Amygdala (tissue), 56 donors: Measurements from ENCODE around the gene FOXP1.

ENCODE experiments used
- DNase-seq, 56 donors: peaks; one replicate each; lab custom pipeline; 2025; lab: John Stamatoyannopoulos, UW

The FOXP1 gene

DNA sequence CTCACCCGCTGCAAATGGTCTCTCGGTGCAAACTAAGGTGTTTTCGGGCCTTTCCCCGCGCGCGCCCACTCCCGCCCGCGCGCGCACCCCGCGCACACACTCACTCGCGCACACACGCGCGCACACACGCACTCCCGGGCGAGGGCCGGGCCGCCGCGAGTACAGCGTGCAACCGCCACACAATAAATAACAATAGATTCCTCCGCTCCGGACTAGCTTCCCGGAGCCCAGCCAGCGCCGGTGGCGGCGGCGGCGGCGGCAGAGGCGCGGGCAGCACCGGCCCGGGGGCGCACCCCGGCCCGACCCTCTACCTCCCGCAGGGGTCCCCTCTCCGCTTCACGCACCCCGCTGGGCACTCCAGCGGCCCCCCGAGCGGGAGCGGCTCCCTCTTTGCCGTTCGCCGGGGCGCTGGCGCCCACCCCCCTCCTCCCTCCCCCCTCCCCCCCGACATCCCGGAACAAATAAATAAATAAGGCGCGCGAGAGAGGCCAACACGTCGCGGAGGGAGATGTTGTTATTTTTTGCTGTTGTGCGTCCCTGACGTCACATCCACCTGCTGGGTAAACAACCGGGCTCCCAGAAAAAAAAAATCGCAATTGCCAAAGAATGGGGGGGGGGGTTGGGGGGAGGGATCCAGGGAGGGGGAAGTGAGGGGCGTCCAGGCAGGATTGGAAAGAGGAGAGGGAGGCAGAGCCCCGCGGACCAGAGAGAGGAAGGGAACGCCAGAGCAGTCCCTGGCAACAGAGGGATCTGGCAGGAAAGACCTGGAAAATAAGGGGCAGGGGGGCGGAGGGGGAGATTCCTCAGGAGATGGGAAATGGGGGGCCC, at the start of gene FOXP1:
FOXP1 (minus strand) TSS at position 163 of the 828 bp plus-strand sequence. CDS start 385,347 bp downstream, outside the sequence.
- peak in 54 of 56 donors; percentile 14 to 89 (median 64) for DNase-seq

DNA sequence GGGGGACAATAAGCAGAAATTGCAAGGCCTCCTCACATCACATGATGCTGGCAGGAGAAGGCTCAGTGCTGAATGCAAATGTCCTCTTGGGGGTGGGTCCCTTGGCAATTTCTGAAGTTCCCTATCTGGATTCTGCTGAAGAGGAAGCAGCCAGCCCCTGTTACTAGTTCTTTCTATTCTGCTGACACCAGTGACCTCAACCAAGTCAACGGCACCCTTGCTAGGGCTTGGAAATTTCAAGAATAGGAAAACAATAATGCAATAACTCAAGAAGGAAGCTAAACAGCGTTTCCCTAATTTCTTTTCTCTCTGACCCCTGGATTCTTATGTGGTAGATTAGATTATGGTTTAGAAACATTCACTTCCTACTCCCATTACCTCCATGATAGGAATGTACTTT, 46.2 kb upstream of the FOXP1 start:
- DNase-seq: no peak

DNA sequence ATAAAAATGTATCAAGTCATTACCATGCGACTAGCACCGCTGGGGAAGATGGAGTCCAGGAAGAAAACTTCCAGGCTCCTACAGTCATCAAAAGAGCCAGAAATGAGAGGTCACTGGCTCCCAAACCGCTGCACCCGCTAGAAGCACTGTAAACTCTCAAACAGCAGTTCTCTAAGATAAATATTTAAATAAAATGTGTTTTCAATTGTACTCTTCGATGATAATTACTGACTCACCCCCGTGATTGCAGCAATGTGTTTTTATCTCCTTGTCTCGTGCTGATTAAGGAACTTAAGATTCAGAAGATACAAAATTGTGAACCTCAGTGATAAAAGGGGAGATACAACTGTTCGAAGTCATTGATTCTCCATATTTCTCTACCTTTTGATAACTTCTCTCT, 45.8 kb upstream of the FOXP1 start:
- no peak for DNase-seq

DNA sequence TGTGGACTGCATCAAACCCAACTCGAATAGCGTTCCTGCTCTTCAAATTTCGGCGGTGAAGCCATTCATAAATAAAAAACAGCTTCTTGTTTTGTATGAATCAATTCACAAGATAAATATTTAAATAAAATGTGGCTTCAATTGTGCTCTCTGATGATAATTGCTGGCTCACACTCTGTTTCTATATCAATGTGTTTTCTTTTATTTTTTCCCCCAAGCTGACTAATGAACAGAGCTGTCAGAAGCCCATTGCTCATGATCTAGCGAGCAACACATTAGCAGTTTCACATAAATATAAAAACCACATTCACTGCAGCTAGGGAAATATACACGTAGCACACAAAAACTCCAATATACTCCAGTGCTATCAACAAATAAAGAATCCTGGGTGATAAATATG, 45.0 kb upstream of the FOXP1 start:
- no peak for DNase-seq

DNA sequence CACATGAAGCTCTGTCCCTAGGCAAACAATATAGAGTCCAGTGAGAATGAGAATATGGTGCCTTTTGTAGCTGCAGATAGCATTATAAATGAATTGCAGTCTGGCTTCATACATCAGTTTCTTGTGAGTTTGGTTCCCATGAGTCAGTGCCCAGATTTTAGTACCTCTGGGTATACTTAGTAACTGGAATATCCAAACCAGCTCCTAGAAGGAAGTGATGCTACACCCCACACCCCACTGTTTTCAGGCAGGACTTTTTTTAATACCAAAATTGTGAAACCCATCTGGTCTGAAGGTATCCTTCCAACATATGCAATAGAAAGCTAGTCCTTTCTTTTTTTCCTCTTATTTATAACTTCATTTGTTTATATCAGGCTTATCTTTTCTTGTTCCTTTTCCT, 42.1 kb upstream of the FOXP1 start:
- DNase-seq: no peak

DNA sequence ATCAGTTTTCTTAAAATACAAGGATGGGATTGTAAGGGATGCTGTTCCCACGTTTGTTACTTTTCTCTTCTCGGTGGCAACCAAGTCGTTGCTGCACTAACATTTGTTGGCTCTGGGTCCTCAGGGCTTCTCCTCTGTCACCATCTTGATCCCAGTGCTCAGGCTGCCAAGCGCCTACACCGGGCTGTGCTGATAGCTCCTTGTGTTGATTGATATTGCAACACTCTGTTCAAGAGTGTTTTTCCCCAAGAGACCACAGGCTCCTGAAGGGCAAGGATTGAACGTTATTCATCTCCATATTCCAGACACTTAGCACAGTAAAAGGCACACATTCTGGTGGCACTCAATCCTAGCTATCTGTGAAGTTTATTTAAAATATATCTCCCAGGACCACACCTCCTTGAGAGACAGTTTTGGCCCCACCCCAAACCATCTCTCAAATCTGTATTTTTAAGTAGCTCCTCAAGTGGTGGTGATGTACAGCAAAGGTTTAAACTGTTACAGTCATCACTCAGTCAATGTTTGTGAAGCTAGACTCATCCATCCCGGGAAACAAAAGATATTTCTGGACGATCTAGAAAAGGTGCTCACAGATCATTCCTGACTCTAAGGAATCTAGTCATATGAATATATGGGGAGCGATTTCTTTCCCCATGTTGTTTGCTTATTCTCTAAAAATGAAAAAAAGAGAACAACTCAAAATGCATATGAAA, 38.5 kb upstream of the FOXP1 start:
- DNase-seq: peak in 2 of 56 donors; percentile 17 to 45

DNA sequence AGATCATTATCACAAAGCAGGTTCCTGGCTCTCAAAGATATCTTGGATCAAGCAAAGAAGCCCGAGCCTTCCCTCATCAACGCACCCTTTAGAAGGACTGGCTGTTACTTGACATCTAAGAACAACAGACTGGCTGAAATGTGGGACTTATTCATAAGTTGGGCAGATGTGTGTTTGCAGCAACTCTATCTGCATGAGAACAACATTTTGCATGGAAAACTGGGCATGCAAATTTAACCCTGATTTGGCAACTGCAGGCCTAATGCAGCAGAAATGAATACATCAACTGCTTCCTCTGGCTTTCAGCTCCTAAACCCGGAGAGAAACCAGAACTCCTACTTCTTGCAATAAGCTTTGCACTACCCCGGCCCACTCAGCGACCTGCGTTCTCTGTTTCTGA, 35.0 kb upstream of the FOXP1 start:
- DNase-seq: no peak

DNA sequence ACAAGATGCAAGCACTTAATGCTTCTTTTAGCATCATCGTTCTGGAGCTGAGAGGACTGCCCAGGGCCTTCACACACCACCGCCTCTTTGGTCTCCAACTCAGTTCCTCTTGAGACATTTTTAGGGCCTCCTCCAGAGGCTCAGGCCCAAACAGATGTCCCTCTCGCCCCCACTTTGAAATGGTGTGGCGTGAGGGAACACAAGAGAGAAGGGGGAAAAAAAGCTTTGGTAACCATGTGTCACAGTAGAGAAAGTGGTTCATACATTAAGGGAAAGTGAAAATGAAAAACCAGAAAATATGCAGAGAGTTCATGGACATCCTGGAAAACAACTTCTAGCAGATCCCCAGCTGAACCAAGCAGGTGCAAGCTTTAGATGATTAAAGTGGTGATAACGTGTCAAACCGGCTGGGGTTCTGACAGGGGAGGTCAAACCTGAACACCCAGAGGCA, 33.1 kb upstream of the FOXP1 start:
- DNase-seq: peak in 7 of 56 donors; percentile 2 to 48 (median 11)

DNA sequence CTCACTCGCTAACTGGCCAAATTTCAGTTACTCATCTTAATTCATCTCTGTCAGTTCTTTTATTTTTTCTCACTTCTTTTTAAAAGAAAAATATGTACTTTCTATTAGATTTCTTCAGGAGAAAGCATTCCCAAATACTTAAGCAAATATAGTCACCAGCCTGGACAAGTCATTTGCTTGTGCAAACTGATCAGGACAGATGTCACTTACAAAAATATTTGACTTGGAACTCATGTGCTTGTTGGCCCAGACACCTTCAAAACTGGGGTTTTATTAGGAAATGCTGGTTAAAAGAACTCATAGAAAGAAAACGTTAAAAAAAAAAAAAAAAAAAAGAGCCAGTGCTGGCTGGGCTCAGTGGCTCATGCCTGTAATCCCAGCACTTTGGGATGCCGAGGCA, 31.3 kb upstream of the FOXP1 start:
- no peak for DNase-seq

DNA sequence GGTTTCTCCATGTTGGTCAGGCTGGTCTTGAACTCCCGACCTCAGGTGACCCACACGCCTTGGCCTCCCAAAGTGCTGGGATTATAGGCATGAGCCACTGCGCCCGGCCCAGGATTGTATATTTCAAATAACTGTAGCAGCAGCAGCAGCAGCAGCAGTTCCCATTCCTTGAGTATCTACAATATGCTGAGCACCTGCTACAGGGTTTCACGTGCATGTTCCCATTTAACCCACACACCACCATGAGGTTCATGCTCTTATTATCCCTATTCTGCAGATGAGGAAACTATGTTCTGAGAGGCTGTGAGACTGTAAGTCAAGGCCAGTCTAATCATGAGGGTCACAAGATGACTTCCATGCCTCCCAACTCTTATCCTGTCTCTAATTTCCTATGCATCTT, 30.9 kb upstream of the FOXP1 start:
- DNase-seq: no peak

DNA sequence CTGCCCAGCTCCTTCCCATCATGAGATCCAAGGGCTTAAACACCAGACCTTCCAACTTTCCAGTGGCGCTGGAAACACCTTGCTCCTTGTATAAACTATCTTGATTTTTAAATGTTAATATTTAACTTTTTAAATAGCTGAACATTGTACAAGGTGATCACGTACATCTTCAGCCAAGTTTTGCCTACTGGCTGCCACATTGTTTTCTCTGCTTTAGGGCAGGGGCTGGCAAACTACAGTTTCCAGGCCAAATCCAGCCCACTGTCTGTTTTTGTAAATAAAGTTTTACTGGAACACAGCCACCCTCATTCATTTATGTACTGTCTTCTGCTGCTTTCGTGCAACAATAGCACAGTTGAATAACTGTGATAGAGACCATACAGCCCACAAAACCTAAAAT, 27.6 kb upstream of the FOXP1 start:
- DNase-seq: no peak

DNA sequence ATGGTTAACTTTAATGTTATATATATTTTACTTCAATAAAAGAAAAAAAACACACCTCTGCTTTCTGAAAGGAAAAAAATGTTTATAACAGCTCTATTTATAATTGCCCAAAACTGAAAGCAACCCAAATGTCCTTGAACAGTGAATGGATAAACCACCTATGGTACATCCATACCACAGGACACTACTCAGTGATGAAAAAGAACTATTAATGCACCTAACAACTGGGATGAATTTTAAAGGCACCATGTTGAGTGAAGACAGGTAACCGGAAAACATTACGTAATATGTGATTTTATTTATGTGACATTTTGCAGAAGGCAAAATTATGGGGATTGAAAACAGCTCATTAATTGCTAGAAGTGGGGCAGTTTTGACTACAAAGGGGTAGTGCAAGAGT, 23.8 kb upstream of the FOXP1 start:
- DNase-seq: no peak

DNA sequence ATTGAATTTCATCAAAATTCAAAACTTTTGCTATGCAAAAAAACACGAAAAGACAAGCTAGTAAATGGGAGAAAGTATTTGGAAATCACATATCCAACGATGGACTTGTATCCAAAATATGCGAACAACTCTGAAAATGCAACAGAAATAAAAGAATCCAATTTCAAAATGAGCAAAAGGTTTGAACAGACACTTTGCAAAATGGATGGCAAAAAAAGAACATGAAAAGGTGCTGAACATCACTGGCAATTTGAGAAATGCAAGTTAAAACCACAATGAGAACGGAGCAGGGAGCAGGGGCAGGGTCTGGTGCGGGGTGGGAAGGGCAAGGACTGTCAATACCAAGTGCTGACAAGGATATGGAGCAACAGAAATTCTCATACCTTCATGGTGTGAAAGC, 23.1 kb upstream of the FOXP1 start:
- DNase-seq: no peak

DNA sequence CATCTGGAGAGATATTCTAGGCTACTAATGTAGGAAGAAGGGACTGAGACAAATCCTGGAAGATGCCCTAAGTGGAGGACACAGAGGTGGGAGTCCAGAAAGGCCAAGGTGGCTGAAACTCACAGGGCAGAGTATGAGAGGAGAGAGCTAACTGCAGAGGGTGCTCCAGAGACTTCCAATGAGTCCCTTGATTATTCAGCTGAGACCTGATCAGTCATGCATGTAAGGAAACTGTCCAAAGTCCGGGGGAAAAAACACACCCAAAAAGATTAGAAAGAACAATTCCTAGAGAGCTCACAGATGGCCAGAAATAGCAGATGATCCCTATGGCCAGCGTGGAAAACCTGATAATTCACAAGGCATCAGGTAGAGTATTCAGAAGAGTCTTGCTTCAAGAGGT, 18.7 kb upstream of the FOXP1 start:
- no peak for DNase-seq

DNA sequence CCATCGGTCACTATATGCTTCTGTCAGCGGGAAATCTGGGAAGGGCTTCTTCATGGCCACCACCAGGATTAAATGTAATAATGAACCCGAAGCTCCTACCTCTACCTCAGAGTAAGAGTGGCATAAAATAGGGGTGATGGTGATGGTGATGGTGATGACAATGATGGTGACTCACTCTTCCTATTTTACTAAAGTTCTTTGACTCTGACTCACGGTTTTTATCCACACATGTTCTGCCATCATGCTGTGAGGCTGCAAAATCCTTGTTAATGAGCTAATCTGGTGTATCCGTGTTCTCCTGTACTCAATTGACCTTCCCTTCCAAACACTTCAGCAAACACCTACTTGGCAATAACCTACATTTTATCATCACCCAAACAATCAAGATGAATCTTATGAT, 18.3 kb upstream of the FOXP1 start:
- DNase-seq: no peak

DNA sequence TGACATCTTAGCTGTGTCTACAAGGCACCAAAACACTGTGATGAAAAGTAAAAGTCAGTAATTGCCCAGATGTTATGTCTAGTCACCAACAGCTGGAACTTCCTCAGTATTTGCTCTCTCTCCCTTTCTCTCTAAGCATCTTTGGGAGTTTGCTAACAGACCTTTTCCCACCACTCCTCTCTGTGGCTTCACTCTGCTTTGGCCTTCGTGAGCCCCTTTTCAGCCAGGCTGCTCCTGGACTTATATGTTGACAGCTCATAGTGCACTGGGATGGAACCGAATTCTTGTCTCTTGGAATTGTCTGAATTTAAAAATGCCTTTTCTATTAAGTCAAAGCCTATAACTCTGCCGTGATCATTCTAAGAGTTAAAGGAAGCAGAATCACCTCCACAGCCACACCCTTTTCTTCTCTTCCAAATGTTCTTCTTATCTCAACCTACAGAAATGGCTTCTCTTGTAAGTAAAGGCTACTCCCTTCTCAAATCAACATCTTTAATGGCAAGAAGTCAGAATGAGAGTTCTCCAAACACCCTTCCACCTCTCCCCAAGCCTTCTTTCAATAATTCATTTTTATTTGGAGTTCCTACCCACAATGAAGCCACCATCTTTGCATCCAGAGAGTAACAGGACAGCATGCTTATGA, 17.2 kb upstream of the FOXP1 start:
- DNase-seq: no peak

DNA sequence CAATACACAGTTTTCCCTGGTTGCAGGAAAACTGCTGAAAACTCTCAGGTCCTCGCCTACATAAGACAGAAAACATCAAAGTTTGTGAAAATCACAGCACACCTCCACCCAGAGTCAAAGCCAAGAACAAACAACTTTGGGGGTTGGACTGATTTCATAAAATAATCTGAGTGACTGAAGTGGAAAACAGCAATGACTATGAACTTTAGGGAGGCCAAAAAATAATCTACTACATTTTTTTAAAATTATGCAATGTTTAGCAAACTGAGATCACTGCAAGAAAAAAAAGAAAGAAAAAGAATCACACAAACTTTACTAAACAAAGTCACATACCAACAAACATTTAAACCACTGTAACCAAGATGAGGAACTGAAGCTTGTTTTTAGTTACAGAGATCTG, 15.9 kb upstream of the FOXP1 start:
- DNase-seq: no peak

DNA sequence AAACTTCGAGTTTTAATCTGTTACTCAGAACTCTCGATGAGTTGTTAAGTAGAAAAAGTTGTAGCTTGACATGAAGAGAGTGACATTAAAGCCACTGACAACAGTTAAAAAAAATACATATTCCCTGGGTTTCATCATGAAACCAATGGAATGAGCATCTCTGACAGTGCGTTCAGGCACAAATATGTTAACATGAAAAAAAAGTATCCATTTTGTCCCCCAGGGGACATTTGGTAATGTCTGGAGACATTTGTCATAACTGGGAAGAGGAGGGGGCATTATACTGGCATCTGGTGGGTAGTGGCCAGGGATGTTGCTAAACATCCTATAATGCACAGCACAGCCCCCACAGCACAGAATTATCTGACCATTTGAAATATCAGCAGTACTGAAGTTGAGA, 14.8 kb upstream of the FOXP1 start:
- DNase-seq: no peak

DNA sequence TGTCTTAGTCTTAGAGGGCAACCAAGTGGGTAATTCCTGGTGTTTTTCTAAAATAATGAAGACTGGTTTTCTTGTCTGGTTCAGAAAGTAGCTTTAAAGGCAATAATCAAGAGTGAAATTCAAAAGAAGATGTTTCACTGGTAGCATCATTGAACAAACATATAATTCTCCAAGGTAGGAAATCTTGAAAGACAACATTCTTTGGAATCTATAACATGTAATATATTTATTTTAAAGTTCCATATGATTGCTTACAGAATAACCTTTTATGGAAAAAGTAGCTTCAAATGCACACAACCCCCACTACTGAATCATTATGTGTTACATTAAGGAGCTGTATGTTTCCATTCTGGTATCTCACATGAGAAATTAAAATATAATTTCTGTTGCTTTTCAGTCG, 13.8 kb upstream of the FOXP1 start:
- no peak for DNase-seq

DNA sequence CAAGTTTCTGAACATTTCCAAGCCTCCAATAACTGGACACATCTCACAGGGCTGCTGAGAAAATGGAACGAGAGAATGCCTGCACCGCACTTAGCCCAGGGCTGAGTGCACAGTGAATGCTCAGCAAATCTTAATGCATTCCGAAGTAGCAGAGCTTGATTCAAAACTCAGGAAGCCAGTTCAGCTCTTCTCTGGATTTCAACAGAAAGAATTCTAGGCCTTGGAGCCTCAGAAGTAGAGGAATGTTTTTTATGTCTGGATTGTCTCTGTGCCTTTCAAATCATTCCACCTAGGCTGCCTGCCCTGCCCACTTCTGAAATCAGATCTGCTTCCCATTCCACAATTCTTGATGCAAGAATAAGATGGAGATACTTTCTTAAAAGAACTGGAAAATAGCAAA, 9.6 kb upstream of the FOXP1 start:
- DNase-seq: no peak

DNA sequence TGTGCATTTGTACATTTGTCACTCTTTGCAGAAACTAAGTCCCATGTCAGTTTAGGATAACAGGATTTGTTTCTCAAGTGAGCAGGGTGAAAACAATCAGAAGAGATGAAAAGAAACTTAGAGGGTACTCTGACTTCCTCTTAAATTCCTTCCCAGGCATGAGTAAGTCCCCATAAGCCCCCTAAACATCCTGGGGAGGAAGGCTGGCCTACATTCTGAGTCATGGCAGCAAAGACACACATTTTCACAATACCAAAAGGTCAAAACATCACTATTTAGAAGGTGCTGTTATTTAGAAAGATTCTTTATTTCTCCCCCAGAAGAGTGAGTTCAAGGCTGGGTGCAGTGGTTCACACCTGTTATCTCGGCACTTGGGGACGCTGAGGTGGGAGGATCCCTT, 7.6 kb upstream of the FOXP1 start:
- DNase-seq: no peak

DNA sequence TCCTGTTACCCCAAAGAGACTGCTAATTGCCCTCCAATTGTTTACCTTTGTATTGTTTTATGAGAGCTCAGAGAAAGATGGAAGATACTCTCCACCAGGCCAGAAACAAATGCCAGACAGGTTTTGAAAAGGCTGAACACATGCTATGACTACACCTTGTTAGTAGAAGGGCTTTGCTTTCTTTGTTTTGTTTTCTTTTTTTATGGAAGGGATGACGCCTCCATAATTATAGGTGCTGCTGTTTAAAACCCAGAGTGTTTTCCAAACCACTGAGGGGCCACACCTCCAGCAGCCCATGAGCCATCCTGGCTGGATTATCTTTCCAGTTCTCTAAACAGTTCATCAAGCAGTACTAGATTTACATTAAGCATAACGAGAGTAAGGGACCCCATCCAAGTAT, 5.6 kb upstream of the FOXP1 start:
- DNase-seq: no peak
